Measurements from ENCODE around the gene MVB12B.

Gene MVB12B

DNA sequence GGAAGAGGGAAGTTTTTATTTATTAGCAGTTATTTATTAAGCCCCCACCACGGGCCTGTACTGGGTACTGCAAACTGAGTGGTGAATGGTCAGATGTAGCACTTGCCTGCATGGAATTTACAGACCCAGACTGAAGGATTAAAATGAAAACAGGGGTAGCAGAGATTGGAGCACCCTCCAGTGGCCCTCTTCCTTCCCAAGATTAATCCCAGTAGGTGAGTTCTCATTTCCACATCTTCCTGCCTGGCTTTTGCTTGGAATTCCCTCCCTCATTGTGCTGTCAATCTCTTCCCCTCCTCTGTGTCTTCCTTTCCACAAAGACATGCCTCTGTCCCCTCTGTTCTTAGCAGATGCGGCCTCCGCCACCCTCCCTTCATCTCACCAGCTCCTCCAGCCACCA lies 39.2 kb downstream of the MVB12B start:
- no peak for DNase-seq

DNA sequence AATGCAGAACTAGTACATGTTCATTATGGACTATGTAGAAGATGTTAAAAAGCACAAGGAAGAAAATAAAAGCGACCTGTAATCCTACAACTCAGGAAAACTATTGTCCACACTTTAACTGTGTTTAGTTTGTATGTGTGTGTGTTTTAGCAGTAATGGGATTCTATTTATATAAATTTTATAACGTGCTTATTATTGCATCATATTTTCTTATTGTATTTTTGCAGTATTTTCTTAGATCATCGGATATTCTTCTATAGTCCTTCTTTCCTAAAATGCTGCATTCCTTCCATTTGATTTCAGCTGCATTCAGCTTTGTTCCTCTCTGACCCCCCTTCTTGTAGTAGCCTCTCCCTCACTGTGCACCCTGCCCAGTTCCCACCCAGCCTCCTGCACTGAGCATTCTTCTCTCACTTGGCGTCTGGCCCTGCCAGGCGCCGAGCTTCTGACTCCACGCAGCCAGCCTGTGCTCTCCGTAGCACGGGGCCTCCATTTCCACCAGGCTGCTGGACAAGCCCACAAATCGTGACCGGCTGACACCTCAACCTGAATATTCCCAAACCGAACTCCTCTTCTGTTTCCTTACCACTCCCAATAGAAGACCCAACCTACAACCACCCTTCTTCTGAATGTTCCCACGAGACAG lies 39.9 kb downstream of the MVB12B start:
- no peak for DNase-seq

DNA sequence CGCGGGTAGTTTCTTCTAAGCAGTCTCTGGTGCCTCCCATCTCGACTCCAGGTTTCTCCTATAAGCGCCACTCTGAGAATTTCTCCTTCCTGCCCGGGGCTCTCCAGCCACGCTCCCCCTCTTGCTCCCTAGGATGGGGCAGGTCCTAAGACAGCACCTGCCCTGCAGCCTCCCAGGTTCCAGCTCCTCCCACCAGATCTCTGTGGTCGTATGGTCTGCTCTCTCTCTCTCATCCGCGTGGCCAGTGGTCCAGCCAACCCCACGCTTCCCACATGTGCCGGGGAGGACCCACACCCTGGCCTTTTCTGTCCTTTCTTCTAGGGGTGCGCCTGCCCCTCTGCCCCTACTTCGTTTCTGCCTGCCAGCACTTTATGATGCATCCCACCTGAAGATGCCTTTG lies 40.5 kb downstream of the MVB12B start:
- DNase-seq = no peak

DNA sequence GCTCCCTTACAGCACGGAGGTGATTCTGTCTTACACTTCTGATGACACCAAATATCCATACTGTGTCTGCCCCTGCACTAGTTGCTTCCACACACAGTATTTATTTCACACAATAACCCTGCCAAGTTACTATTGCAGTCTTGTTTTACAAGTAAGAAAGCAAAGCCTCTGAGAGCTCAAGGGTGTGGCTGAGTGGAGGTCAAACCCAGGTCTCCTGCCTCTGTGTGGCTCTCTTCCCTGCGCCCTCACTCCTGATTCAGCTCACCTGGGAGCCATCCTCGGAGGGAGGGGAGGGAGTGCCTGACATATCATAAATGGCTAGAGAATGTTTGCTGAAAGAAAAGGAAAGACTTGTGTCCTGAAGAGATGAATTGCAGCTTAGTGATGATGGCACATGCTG lies 41.0 kb downstream of the MVB12B start:
- no peak for DNase-seq

DNA sequence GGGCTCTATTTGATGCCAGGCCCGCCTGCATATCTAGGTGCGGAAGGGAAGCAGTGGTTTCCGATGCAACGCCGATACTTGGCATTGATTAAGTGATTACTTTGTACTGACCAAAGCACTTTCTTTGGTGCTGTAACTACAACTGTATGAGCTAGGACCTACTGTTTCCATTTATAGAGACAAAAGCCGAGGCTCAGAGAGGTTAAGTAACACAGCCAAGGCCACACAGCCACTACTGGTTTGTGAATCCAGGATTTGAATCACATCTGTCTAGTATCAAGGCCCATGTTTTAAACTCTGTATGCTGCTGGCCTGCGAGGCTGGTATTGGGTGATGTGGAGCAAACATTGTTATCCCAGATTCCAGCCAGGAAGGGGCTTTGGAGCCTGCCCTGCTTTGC lies 41.4 kb downstream of the MVB12B start:
- DNase-seq = no peak

DNA sequence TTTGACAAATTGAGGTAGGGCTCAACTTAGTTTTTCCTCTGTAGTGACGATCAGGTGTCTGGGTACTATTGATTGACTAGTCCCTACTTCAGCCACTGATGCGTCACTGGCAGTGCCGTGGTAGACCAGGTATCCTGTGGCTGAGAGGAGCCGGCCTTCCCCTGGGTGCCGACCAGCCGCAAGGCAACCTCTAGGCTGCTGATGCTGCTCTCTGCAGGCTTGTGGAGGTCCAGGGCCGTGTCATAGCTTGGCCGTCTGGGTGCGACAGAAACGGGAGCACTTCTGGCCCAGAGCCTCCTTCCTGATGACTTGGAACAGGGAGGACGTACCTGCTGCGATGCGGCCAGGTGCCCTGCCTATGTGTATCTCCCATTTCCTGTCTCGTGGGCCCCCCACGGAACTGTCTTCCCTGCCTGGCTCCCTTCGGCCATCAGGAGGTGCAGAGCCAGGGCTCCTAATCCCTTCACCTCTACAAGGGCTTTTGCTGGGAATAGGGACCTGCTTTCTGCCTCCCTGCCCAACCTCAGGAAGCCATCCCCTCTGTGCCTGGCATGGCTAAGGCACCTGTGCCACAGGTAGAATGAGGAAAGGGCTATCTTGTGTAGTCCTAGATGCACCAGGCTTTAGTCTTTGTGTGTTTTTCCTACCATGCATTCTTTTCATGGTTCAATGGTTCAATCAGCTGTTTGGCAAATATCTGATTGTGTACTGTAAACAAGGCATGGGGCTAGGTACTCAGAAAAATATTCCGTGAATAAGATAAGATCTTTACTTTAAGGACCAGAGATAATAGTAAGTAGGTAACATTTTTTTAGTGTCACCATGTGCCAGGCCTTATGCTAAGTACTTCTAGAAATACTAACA lies 44.6 kb downstream of the MVB12B start:
- DNase-seq = no peak

DNA sequence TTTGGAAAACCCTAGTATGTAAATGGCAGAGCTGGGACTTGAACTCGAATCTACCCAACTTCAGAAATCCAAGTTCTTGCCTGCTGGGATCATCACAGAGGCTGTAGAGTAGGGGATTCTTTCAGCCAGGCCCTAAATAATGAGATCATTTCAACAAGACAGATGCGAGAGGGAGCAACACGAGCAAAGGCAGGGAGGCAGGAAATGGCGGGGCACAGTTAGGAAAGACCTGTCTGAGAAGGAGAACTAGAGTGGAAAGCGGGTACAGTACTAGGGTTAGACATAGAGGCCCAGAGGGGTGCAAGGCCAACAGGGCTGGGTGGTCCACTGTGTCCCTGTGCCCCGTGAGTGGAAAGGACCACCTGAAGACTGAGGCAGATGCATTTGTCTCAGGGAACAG lies 46.1 kb downstream of the MVB12B start:
- DNase-seq = no peak

DNA sequence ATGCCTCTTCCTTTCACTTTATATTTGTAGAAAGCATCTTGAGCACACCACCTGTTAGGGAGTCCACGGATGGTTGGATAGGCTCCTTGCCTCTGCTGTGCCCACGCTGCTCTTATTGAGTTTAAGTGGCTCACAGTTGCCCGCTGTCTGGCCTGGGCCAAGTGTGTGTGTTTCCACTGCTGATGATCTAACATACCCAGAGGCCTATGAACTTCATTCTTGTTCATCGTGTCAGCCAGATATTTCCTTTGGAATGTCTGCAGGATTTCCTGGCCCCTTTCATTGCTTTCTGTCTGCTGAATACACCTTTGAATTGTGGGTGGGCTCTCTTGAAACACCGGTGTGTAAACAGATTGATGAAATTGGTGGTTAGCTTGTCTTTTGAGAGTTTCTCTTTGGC lies 46.6 kb downstream of the MVB12B start:
- DNase-seq = peak; percentile 68

DNA sequence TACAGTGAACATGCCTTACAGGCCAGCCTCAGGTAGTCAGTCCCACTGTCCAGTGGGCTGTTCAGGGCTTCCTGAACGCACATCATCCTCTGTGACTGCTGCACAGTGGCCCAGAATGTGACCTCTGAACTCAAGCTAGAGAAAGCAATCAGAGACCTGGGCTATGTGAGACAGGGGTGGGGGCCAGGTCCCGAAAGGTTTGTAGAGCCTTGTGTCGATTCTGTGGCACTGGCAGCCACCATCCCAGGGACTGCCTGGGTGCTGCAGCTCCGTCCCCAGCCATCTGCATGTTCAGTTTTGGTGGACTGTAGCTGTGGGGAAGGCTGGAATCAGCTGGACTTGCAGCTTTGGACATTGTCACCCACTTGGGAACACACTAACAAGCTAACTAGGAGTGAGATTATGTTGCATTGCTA lies 47.7 kb downstream of the MVB12B start:
- DNase-seq = no peak

DNA sequence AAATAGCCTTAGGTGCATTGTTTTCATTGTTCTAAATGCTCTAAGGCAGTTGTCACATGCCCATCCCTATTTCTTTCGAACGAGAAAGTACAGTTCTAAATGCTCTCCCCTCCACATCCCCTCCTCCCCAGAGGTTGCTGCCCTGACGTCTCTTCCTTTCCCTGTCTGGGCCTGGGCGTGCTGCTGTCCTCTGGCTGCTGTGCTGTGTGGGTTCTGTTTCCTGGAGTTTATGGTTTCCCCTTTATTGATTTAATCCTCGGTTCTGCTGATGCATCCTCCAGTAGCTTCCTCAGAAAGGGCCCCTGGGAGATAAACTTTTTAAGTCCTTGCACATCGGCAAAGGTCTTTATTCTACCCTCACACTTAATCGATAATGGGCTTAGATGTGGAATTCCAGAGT lies 48.8 kb downstream of the MVB12B start:
- no peak for DNase-seq

DNA sequence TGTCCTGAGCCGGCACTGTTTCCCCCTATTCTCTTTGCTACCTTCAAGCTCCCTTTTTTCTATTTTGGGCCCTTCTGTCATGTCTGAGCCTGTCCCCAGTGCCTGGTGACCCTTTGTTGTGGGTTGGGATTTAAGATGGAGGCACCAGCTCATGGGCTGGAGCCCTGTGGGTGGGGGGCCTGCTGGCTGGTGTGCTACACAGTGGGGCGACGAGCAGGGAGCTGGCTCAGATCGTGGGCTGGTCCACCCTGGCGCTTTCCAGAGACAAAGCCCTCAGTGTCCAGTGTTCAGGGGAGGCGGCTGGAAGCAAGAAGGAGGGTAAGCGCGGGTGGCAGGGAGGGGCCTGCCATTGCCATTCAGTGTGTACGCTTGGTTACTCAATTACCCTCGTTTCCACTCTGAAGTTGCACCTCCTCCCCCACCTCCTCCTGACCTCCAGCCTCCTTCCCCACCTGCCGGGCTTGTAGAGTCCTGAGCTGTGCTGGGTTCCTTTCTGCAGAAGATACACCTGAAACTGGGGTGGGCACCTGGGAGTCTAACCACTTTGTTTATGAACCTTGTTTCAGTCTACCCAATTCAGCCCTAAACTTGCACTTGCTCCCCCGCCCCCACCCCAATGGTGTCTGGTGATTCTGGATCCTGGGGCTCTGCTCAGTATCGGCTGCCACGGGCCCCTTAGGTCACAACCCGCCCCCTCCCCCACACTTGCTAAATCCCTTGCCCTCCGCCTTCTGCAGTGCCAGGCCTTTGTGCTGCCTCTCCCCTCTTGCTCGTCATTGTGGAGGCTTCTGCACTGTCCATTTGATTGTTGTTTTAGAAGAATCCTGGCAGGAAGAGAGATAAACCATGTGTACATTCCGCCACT lies 49.9 kb downstream of the MVB12B start:
- no peak for DNase-seq

DNA sequence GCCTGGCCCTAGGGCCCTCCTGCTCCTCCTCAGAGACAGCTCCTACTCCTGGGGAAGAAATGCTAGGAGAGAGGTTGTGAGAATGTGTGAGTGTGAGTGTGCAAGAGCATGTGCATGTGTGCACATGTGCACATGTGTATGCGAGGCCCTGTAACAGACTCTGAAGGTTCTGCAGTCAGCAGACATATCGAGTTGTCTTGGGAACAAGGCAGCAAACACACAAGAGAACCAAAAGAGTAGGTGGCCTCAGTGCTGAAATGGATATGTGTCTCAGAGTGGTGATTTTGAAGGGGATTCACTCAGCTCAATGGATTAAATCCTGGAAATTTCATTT lies 50.5 kb downstream of the MVB12B start:
- no peak for DNase-seq

DNA sequence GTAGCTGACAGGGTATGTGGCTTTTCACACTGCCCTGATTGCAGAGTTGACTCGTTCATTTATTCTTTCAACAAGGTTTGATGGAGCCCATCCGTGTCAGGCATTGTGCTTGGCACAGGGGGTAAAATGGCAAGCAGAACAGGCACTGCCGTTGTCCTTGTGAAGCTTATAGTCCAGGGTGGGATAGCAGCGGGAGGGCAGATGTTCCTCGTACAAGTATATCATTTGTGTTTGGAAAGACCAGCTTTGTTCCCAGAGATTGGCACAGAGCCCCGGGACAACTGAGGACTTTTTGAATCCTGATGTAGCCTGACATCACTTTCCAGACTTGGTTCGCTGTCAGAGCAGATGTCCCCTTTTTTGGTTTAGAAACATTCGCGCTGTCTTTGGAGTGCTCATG lies 50.9 kb downstream of the MVB12B start:
- no peak for DNase-seq

DNA sequence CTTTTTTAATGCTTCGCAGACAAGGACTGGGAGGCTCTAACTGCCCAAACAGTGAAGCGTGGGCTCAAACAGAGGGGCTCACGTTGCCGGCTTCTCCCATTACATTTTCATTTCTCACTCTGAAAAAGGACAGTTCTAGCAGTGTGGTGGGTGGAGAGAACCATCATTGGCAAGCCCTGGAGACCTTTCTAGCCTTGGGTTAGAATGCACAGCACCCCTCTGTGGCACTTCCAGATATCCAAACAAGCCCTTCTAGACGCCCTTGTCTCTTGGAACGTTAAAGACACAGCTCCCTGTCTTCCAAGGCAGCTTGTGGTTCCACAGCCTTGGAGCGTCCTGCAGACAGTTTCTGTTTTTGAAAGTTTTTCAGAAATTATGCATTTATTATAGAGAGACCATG lies 52.1 kb downstream of the MVB12B start:
- DNase-seq = no peak

DNA sequence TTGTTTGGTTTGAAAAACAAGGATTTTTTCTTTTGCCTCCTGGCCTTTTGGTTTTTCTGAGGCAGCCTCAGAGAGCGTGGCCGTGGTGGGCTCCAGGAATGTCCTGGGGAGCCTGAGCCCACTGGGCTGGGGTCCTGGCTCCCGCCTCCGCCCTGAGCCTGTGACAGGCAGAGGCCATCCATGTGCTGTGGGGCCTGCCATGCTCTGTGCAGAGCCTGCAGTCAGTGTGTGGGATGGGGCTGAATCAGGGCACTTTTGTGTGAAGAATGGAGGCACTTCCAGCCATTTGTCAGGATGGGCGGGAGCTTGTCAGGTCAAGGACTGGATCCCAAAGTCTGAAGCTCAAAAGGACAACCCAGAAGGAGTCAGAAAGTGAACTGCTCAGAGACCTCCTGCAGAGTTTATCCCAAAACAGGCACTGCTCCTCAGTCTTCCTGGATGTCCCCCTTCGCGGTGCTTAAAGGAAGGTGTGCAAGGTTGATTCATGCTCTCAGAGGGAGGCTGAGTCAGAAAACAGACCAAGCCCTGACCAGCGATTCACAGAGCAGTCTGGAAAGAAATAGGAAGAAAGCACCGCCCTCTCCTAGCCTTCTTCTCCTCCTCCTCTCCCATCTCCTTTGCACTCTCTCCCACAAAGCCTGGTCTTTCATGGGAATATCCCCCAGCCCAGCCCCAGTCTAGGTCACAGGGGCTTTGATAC lies 53.2 kb downstream of the MVB12B start:
- peak; percentile 11 for DNase-seq

DNA sequence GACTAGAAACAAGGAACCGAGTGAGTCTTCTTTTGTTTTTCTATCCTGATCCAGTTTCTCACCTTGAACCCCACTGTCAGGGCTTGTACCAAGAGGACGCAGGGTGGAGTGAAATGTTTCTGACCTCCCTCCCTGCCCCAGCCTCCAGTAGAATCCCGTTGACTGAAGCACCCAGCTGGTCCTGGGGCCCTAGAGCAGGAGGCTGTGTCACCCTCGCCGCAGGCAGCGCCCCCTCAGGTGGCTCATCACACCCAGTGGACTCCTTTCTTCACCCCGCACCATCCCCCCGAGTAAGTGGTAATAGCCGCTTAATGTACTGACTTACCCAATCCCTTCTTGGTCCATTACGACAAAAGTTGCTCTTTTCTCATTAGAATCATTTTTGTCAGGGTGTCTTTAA lies 53.8 kb downstream of the MVB12B start:
- DNase-seq = no peak

DNA sequence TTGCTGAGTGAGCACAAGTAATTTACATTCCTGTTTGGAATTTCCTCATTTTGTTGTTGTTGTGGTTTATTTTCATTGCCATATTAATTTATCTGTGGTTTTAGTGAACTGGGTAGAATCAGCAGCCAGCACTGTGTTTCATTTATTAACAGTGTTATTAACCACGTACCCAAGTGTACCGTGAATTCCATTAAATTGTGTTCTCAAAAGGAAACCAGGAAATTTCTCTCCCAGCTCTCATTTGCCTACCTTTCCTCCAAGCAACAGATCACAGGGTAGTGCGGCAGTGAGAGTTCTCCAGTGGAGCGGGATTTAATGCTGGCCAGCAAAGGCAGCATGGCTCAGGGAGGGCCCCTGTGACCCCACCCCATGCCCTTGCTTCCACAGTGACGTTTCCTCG lies 54.6 kb downstream of the MVB12B start:
- no peak for DNase-seq

DNA sequence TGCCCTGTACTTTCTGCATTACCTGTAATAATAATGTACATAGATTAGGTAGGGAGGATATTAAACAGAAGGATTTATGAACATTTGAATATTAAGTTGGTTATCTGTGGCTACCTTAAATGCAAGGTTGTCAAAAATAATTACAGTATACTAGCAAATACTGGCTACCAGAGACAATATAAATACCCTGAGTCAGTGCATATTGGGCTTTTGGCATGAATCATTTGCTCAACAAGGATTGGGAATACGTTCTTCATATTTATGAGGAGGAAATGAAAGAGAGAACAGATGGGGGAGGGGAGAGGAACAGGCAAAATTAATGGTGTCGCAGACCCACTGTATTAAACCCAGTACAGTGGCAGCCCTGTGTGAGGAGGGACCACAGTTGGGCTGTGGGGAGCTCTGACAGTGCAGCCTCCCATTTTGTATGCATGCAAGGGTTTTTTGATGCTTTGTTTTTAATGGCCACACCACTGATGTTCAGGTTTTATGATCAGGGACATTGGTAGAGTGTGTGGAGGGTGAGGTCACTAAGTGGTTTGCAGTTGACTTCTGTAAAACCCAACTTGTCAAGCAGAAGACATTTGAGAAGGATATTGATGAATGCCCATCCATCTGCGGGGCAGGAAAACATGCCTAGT lies 56.9 kb downstream of the MVB12B start:
- DNase-seq = no peak

DNA sequence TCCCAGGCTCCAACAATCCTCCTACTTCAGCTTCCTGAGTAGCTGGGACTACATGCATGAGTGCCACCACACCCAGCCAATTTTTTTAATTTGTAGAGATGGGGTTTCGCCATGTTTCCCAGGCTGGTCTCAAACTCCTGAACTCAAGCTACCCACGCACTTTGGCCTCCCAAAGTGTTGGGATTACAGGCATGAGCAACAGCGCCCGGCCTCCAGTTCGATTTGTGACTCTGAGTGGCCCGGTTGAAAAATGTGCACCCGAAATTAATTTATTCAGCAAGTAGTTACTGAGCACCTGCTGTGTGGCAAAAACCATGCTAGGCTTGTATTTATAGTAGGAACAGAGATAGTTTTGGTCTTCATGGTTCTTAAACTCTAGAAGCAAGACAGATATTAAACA lies 58.3 kb downstream of the MVB12B start:
- no peak for DNase-seq

DNA sequence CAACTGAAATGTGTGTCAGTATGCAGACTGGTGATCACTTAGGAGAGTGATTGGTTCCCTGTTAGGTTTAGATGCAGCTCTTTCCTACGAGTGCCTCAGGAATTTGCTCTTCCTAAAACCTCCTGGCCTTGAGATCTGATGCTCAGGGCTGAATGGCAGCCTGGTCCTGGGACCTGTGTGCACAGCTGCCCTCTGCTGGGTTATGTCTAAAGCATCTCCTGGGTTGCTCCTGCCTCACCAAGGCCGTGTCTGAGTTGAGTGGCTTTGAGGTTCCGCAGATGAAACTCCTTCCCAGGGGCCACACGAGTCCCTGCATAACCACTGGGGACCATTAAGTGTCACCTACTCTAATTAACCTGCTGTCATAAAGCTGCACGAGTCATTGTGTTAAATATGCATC lies 59.5 kb downstream of the MVB12B start:
- DNase-seq = no peak

DNA sequence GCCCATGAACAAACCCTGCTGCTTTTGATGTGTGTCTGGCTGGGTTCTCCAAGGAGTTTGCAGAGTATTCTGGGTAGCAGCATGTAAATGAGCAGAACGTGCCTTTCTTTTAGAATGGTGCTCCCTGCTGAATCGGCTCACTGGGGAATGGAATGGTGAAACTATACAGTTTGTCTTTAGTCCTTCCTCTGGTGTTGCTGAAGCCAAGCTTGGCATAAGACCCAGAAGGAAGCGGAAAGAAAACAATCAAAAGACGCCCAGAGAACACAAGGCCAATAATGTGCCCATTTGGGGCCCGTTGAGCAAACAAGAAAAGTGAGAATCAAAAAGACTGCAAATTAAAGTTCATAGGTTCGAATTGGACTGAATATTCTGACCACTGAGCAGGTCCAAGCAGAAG lies 60.1 kb downstream of the MVB12B start:
- DNase-seq = no peak

DNA sequence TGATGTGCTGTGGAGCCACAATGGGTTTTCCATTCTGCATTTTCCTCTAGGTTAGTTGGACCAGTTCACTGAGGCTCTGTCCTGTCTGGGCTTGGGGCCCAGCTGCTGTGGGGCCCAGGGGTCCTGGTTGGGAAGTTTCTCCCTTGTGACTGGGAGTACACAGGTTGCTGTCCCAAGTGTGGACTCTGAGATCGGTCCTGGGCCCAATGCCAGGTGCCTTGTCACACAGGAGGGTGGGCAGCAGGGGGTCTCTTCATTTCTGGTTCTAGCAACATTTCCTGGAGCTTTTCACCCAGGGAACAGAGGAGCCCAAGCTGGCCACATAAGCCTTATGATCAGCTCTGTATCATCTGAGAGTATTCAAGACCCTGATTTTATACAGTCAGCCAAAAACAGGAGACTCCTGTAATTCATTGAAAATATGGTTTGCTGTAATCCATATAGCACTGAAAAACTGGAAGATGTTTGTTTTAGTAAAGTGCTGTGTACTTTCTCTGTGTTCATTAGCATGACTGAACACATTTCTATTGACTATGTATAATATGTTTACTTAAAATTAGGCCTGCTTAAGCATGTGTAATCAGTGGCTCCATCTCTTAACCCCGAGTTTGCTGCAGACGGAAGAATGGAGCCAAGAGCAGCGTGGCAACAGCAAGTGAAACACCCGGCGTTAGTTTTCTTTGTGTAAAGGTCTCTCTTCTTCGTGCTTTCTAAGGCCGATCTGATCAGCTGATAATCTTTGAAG lies 62.5 kb downstream of the MVB12B start:
- DNase-seq = no peak
